IPS-15b (cell line): Measurements from ENCODE around the gene TNRC6A.
A peak's percentile ranks its signal among the peaks of the same experiment; 100 is the strongest.
"Not testable (repeated sequence)": the region's sequence is repeated elsewhere in the genome, so short reads cannot be mapped to it uniquely, and the experiment has no call there.

Source experiments
- H3K27me3 ChIP-seq: one replicate; pipeline ENCODE4 v1.6.1; 2013; ENCODE audit warnings: low read length; ENCODE audit not compliant: control insufficient read depth, insufficient read depth
- H3K36me3 ChIP-seq: one replicate; pipeline ENCODE4 v1.6.1; 2013; ENCODE audit warnings: low read length; ENCODE audit not compliant: control insufficient read depth, insufficient read depth
- H3K4me1 ChIP-seq: one replicate; pipeline ENCODE4 v1.6.1; 2013; ENCODE audit warnings: mild to moderate bottlenecking, low read length; ENCODE audit not compliant: control insufficient read depth, insufficient read depth
- H3K4me3 ChIP-seq: one replicate; pipeline ENCODE4 v1.5.1; 2013; ENCODE audit warnings: low read depth, low read length
- H3K9ac ChIP-seq: one replicate; pipeline ENCODE4 v1.6.1; 2013; ENCODE audit warnings: low read depth, mild to moderate bottlenecking, low read length
- H3K9me3 ChIP-seq: one replicate; pipeline ENCODE4 v1.6.1; 2013; ENCODE audit warnings: mild to moderate bottlenecking, low read length; ENCODE audit not compliant: control insufficient read depth, insufficient read depth

Gene TNRC6A

GRCh38 chr16:24698308-24698707 lies 31.1 kb upstream of the TNRC6A start:
- H3K27me3 ChIP-seq: no peaks in the 10 kb centered on the region
- no peaks in the 10 kb centered on the region for H3K36me3 ChIP-seq
- H3K4me3 ChIP-seq: no peak overlapping the region
- H3K4me1 ChIP-seq: peaks cover 7% of the 10 kb centered on the region
- no peak overlapping the region for H3K9ac ChIP-seq
- no peaks in the 10 kb centered on the region for H3K9me3 ChIP-seq

- Histone ChIP-seq H3K27me3 (no peaks in the 10 kb centered on the region), H3K4me1 (peaks cover 7% of the 10 kb centered on the region), H3K9ac (no peak overlapping the region), H3K9me3 (no peaks in the 10 kb centered on the region), H3K36me3 (no peaks in the 10 kb centered on the region), H3K4me3 (no peak overlapping the region)
These were observed 30.2 kb upstream of the TNRC6A start for GRCh38 chr16:24699151-24699723.

- Histone ChIP-seq H3K9ac (no peak overlapping the region), H3K4me1 (peaks cover 7% of the 10 kb centered on the region), H3K27me3 (no peaks in the 10 kb centered on the region), H3K36me3 (no peaks in the 10 kb centered on the region), H3K4me3 (no peak overlapping the region), H3K9me3 (no peaks in the 10 kb centered on the region)
These were observed 28.7 kb upstream of the TNRC6A start for GRCh38 chr16:24700549-24701392.

- Histone ChIP-seq H3K4me3 (no peak overlapping the region), H3K9me3 (no peaks in the 10 kb centered on the region), H3K4me1 (peaks cover 7% of the 10 kb centered on the region), H3K27me3 (no peaks in the 10 kb centered on the region), H3K36me3 (no peaks in the 10 kb centered on the region), H3K9ac (no peak overlapping the region)
These were observed 27.9 kb upstream of the TNRC6A start for GRCh38 chr16:24701521-24701951.

- not testable (repeated sequence) for H3K9ac ChIP-seq, H3K9me3 ChIP-seq, H3K4me1 ChIP-seq, H3K27me3 ChIP-seq, H3K4me3 ChIP-seq, H3K36me3 ChIP-seq
These were observed 21.7 kb upstream of the TNRC6A start for GRCh38 chr16:24707760-24708159.

- no peaks in the 10 kb centered on the region for H3K27me3 ChIP-seq
These were observed 16.1 kb upstream of the TNRC6A start for GRCh38 chr16:24713379-24713778.

GRCh38 chr16:24717411-24717810 lies 12.0 kb upstream of the TNRC6A start:
- H3K27me3 ChIP-seq: no peaks in the 10 kb centered on the region
- H3K9me3 ChIP-seq: no peaks in the 10 kb centered on the region
- H3K36me3 ChIP-seq: no peaks in the 10 kb centered on the region
- no peaks in the 10 kb centered on the region for H3K4me1 ChIP-seq
- no peak overlapping the region for H3K9ac ChIP-seq
- H3K4me3 ChIP-seq: no peak overlapping the region

More at GRCh38 chr16:24713379-24713778, 16.1 kb upstream of the TNRC6A start:
- H3K9me3 ChIP-seq: no peaks in the 10 kb centered on the region
- H3K36me3 ChIP-seq: no peaks in the 10 kb centered on the region
- H3K4me1 ChIP-seq: no peaks in the 10 kb centered on the region
- H3K9ac ChIP-seq: no peak overlapping the region
- H3K4me3 ChIP-seq: no peak overlapping the region

- Histone ChIP-seq H3K9me3 (no peaks in the 10 kb centered on the region), H3K9ac (no peak overlapping the region), H3K36me3 (no peaks in the 10 kb centered on the region), H3K4me3 (no peak overlapping the region), H3K27me3 (no peaks in the 10 kb centered on the region), H3K4me1 (no peaks in the 10 kb centered on the region)
These were observed 10.4 kb upstream of the TNRC6A start for GRCh38 chr16:24718967-24719521.

GRCh38 chr16:24721830-24722238 lies 7.6 kb upstream of the TNRC6A start:
- Histone ChIP-seq H3K9ac (no peak overlapping the region), H3K4me1 (no peaks in the 10 kb centered on the region), H3K4me3 (no peak overlapping the region), H3K9me3 (no peaks in the 10 kb centered on the region), H3K36me3 (no peaks in the 10 kb centered on the region), H3K27me3 (no peaks in the 10 kb centered on the region)

- no peaks in the 10 kb centered on the region for H3K9me3 ChIP-seq
- no peaks in the 10 kb centered on the region for H3K36me3 ChIP-seq
- H3K27me3 ChIP-seq: no peaks in the 10 kb centered on the region
- no peak overlapping the region for H3K9ac ChIP-seq
- H3K4me1 ChIP-seq: peaks cover 3% of the 10 kb centered on the region
- no peak overlapping the region for H3K4me3 ChIP-seq
These were observed 5.8 kb upstream of the TNRC6A start for GRCh38 chr16:24723663-24724062.

GRCh38 chr16:24728011-24728410 lies 1.4 kb upstream of the TNRC6A start:
- peaks cover 15% of the 10 kb centered on the region for H3K4me1 ChIP-seq

GRCh38 chr16:24728891-24729242 lies 584 bp upstream of the TNRC6A start:
- H3K27me3 ChIP-seq: no peaks in the 10 kb centered on the region

More at GRCh38 chr16:24728011-24728410, 1.4 kb upstream of the TNRC6A start:
- no peaks in the 10 kb centered on the region for H3K9me3 ChIP-seq
- no peak overlapping the region for H3K9ac ChIP-seq
- no peak overlapping the region for H3K4me3 ChIP-seq
- no peaks in the 10 kb centered on the region for H3K36me3 ChIP-seq
- H3K27me3 ChIP-seq: no peaks in the 10 kb centered on the region

More at GRCh38 chr16:24728891-24729242, 584 bp upstream of the TNRC6A start:
- H3K9me3 ChIP-seq: no peaks in the 10 kb centered on the region
- no peaks in the 10 kb centered on the region for H3K36me3 ChIP-seq
- peaks cover 16% of the 10 kb centered on the region for H3K4me1 ChIP-seq
- H3K4me3 ChIP-seq: peak overlapping the region; percentile 72
- peak overlapping the region; percentile 61 for H3K9ac ChIP-seq
